Astrocyte of the spinal cord (primary cell): ENCODE measurements around the gene MDM2.
"Not testable (repeated sequence)": the region's sequence is repeated elsewhere in the genome, so short reads cannot be mapped to it uniquely, and the experiment has no call there.

Source experiments
- DNase-seq: peaks from one replicate; pipeline ENCODE4 v3.0.0; 2011; ENCODE audit warnings: low read depth, low spot score
- H3K4me3 ChIP-seq: 2 replicates; pipeline ENCODE4 v1.5.1; 2011; ENCODE audit warnings: low read depth, mild to moderate bottlenecking, low read length, moderate library complexity
- CTCF ChIP-seq: IDR thresholded peaks from 2 replicates; pipeline ENCODE4 v1.5.1; 2012; ENCODE audit warnings: low read depth, mild to moderate bottlenecking, low read length, inconsistent platforms
- in situ Hi-C: cut with HindIII; loops from 2 replicates; pipeline ENCODE4 v1.10.0; 2017; ENCODE audit warnings: low sequenced_read_pairs

The MDM2 gene

GRCh38 chr12:68837215-68837614, 29.2 kb downstream of the MDM2 start:
- no peak overlapping the region for H3K4me3 ChIP-seq
- no peak for TF ChIP-seq CTCF
- DNase-seq: no peak
- in situ Hi-C loops: no loop called here

- no peak for TF ChIP-seq CTCF
- in situ Hi-C loops: no loop called here
- DNase-seq: no peak
- H3K4me3 ChIP-seq: no peak overlapping the region
Measured at GRCh38 chr12:68838046-68838886, 30.3 kb downstream of the MDM2 start.

- in situ Hi-C loops: no loop called here
- DNase-seq: no peak
- no peak for TF ChIP-seq CTCF
- H3K4me3 ChIP-seq: no peak overlapping the region
Measured at GRCh38 chr12:68839183-68840147, 31.5 kb downstream of the MDM2 start.

- in situ Hi-C loops, H3K4me3 ChIP-seq, DNase-seq: not testable (repeated sequence)
Measured at GRCh38 chr12:68841175-68841574, 33.2 kb downstream of the MDM2 start.

DNA sequence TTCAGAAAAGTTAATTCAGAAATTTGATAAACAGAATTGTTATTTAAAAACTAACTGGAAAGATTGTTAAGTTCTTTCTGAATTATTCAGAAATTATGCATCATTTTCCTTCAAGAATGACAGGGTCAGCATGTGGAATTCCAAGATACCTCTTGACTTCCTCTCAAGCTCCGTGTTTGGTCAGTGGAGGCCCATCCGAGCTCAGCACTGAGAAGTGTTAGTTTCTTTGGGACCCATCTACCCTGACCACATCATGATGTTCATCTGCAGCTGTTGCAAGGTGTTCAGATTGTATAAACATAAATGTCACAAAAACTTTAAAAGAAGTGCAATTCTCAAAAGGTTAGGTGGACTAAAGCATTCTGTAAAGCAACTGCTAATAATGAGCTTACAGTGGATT, 33.7 kb downstream of the MDM2 start:
- in situ Hi-C loops: no loop called here
- DNase-seq: no peak
- H3K4me3 ChIP-seq: no peak overlapping the region
- no peak for TF ChIP-seq CTCF

DNA sequence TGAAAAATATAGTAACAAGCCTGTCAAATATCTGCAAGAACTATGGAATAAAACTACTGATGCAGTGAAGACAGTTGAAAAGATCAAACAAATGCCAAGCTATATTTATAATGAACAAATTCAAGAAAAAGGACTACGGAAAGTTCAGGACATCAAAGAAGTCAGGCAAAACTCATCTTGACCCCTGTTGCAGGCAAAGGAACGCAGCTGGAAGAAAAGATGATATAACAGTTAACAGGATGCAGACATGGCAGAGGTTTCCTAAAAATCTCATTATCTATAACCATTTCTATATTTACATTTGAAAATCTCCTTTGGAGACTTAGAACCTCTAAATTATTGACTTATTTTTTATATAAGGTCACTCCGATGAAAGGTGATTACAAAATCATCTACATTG, 34.1 kb downstream of the MDM2 start:
- DNase-seq: no peak
- no peak for TF ChIP-seq CTCF
- in situ Hi-C loops: no loop called here
- no peak overlapping the region for H3K4me3 ChIP-seq
